GM18502 (cell line): ENCODE results near the gene ITSN2.
"Not testable (repeated sequence)": the region's sequence is repeated elsewhere in the genome, so short reads cannot be mapped to it uniquely, and the experiment has no call there.

Experiments
- ATAC-seq: cut with Tn5 transposase; IDR thresholded peaks from one replicate; pipeline ENCODE4 v1.9.1; 2021; ENCODE audit warnings: mild to moderate bottlenecking; ENCODE audit not compliant: unreplicated experiment, poor library complexity

Gene ITSN2

GRCh38 chr2:24225499-24226242 is 134.7 kb downstream of the ITSN2 start:
- ATAC-seq: no peak

GRCh38 chr2:24222946-24223345 is 137.4 kb downstream of the ITSN2 start:
- no peak for ATAC-seq

- ATAC-seq: no peak
These were observed 138.8 kb downstream of the ITSN2 start for GRCh38 chr2:24221343-24222050.

GRCh38 chr2:24220554-24221291 is 139.6 kb downstream of the ITSN2 start:
- no peak for ATAC-seq

- ATAC-seq: peak; percentile 98
These were observed 145.5 kb downstream of the ITSN2 start for GRCh38 chr2:24214880-24215279.

GRCh38 chr2:24211408-24211807 is 148.9 kb downstream of the ITSN2 start:
- no peak for ATAC-seq

- ATAC-seq: no peak
These were observed 149.6 kb downstream of the ITSN2 start for GRCh38 chr2:24210723-24211122.

- ATAC-seq: no peak
These were observed 150.3 kb downstream of the ITSN2 start for GRCh38 chr2:24210106-24210455.

GRCh38 chr2:24209389-24210105 is 150.8 kb downstream of the ITSN2 start:
- ATAC-seq: no peak

GRCh38 chr2:24208490-24208889 is 151.8 kb downstream of the ITSN2 start:
- no peak for ATAC-seq

GRCh38 chr2:24207359-24207758 is 153.0 kb downstream of the ITSN2 start:
- ATAC-seq: no peak

GRCh38 chr2:24206714-24207113 is 153.6 kb downstream of the ITSN2 start:
- no peak for ATAC-seq

GRCh38 chr2:24206242-24206641 is 154.1 kb downstream of the ITSN2 start:
- no peak for ATAC-seq

GRCh38 chr2:24205131-24205530 is 155.2 kb downstream of the ITSN2 start:
- ATAC-seq: no peak

GRCh38 chr2:24204505-24204904 is 155.8 kb downstream of the ITSN2 start:
- ATAC-seq: no peak

GRCh38 chr2:24203787-24204150 is 156.6 kb downstream of the ITSN2 start:
- ATAC-seq: no peak

GRCh38 chr2:24203029-24203786 is 157.1 kb downstream of the ITSN2 start:
- no peak for ATAC-seq

- no peak for ATAC-seq
These were observed 159.5 kb downstream of the ITSN2 start for GRCh38 chr2:24200799-24201198.

- no peak for ATAC-seq
These were observed 160.3 kb downstream of the ITSN2 start for GRCh38 chr2:24199968-24200590.

GRCh38 chr2:24197213-24197612 is 163.1 kb downstream of the ITSN2 start:
- ATAC-seq: not testable (repeated sequence)
